H1 (cell line): ENCODE measurements around the gene SLC6A3. TPM values are rescaled to one million over a fixed set of nuclear protein-coding genes. Genes with fewer than 3 reads are reported as not detected.

Experiments
- CTCF ChIA-PET: fragments of 300-600 bp; sonication (Branson Sonifier 250); formaldehyde crosslinking; loops from one replicate; lab custom pipeline; 2021; ENCODE audit not compliant: partially characterized antibody; lab: Charles Lee
- POLR2A ChIA-PET: fragments of 300-600 bp; sonication (Branson Sonifier 250); formaldehyde crosslinking; loops from one replicate; lab custom pipeline; 2021; ENCODE audit warnings: inconsistent platforms; ENCODE audit not compliant: partially characterized antibody; lab: Charles Lee
- DNase-seq, 2 experiments: peaks; one replicate each; pipeline versions ENCODE4 v3.0.0 to v3.0.0-alpha.2; 2010 to 2022; ENCODE audit warnings: low spot score in 2 of 2, low read depth in 1 of 2, mixed read lengths in 1 of 2
- FAIRE-seq: peaks from 2 replicates; lab custom pipeline; 2011; peaks lifted over from hg19 to GRCh38; lab: Jason Lieb, UNC
- H2AFZ ChIP-seq: 2 replicates; pipeline ENCODE4 v1.8.1; 2012; ENCODE audit warnings: low read length, inconsistent platforms
- H2AK5ac ChIP-seq: 2 replicates; pipeline ENCODE4 v1.6.1; 2013; ENCODE audit warnings: low read depth, low read length
- H2BK120ac ChIP-seq: replicated peaks from 2 replicates; pipeline ENCODE3; 2013; ENCODE audit warnings: low read depth, low read length, inconsistent platforms
- H2BK12ac ChIP-seq: 2 replicates; pipeline ENCODE4 v1.6.1; 2013; ENCODE audit warnings: low read depth, low read length
- H2BK15ac ChIP-seq: 2 replicates; pipeline ENCODE4 v1.6.1; 2013; ENCODE audit warnings: low read length
- H2BK20ac ChIP-seq: 2 replicates; pipeline ENCODE4 v1.6.1; 2013; ENCODE audit warnings: low read length
- H2BK5ac ChIP-seq: 2 replicates; pipeline ENCODE4 v1.6.1; 2013; ENCODE audit warnings: low read depth, low read length
- H3K14ac ChIP-seq: 2 replicates; pipeline ENCODE4 v1.6.1; 2013; ENCODE audit warnings: inconsistent platforms; ENCODE audit not compliant: insufficient read length
- H3K18ac ChIP-seq: 2 replicates; pipeline ENCODE4 v1.6.1; 2013; ENCODE audit warnings: low read length; ENCODE audit errors: extremely low read depth
- H3K23ac ChIP-seq: 2 replicates; pipeline ENCODE4 v1.6.1; 2013; ENCODE audit warnings: inconsistent platforms; ENCODE audit not compliant: insufficient read length
- H3K23me2 ChIP-seq: 2 replicates; pipeline ENCODE4 v1.6.1; 2013; ENCODE audit warnings: low read depth, low read length
- H3K27ac ChIP-seq: 2 replicates; pipeline ENCODE4 v1.6.1; 2011; ENCODE audit warnings: low read depth, low read length, inconsistent platforms
- H3K27me3 ChIP-seq, 4 experiments: replicated peaks in 1 of 4; 1 replicate in 1 of 4; 2 replicates in 3 of 4; pipeline versions ENCODE4 v1.6.1 to v1.8.1; 2011 to 2013; ENCODE audit warnings: low read length in 3 of 4, mild to moderate bottlenecking in 3 of 4, inconsistent platforms in 2 of 4, mixed read lengths in 2 of 4, moderate library complexity in 1 of 4; ENCODE audit not compliant: control insufficient read depth in 3 of 4, insufficient read depth in 3 of 4; ENCODE audit errors: extremely low read depth in 1 of 4
- H3K36me3 ChIP-seq, 4 experiments: 2 replicates each; pipeline versions ENCODE4 v1.6.1 to v1.8.1; 2011 to 2013; ENCODE audit warnings: mild to moderate bottlenecking in 4 of 4, low read length in 3 of 4, moderate library complexity in 2 of 4, control low read depth in 1 of 4, inconsistent platforms in 1 of 4; ENCODE audit not compliant: insufficient read depth in 4 of 4, control insufficient read depth in 2 of 4
- H3K4ac ChIP-seq: replicated peaks from 2 replicates; pipeline ENCODE3; 2013; ENCODE audit warnings: low read length, low read depth, mixed read lengths, inconsistent platforms; ENCODE audit not compliant: insufficient read length
- H3K4me1 ChIP-seq, 4 experiments: replicated peaks in 1 of 4; 1 replicate in 1 of 4; 2 replicates in 3 of 4; pipeline versions ENCODE4 v1.6.1 to v1.8.1; 2011 to 2013; ENCODE audit warnings: low read length in 3 of 4, inconsistent platforms in 2 of 4, mixed read lengths in 1 of 4; ENCODE audit not compliant: insufficient read depth in 4 of 4, control insufficient read depth in 3 of 4
- H3K4me2 ChIP-seq, 2 experiments: 2 replicates each; pipeline versions ENCODE4 v1.6.1 to v1.8.1; 2011 to 2013; ENCODE audit warnings: low read depth in 2 of 2, low read length in 2 of 2, control low read depth in 1 of 2, inconsistent platforms in 1 of 2, mild to moderate bottlenecking in 1 of 2; ENCODE audit not compliant: insufficient read depth in 1 of 2
- H3K4me3 ChIP-seq, 4 experiments: fragments of 200-600, 300-600 bp in 1 of 4; sonication (generic), shearing (Covaris generic), sonication (Bioruptor Twin) in 1 of 4; 2 replicates each; pipeline versions ENCODE4 v1.5.1 to v1.8.1; 2011 to 2016; ENCODE audit warnings: low read length in 4 of 4, low read depth in 3 of 4, control low read depth in 2 of 4, inconsistent platforms in 2 of 4, mild to moderate bottlenecking in 2 of 4, mixed read lengths in 1 of 4, moderate library complexity in 1 of 4; ENCODE audit not compliant: insufficient read depth in 2 of 4; ENCODE audit errors: extremely low read depth in 1 of 4
- H3K56ac ChIP-seq: replicated peaks from 2 replicates; pipeline ENCODE3; 2013; ENCODE audit warnings: low read depth, mild to moderate bottlenecking, mixed read lengths, low read length, inconsistent platforms; ENCODE audit not compliant: insufficient read length
- H3K79me1 ChIP-seq: 2 replicates; pipeline ENCODE4 v1.6.1; 2013; ENCODE audit warnings: low read depth, low read length, control low read depth
- H3K79me2 ChIP-seq, 2 experiments: 2 replicates each; pipeline versions ENCODE4 v1.6.1 to v1.8.1; 2012 to 2013; ENCODE audit warnings: low read length in 2 of 2, mild to moderate bottlenecking in 2 of 2, inconsistent platforms in 1 of 2; ENCODE audit not compliant: insufficient read depth in 2 of 2, control insufficient read depth in 1 of 2
- H3K9ac ChIP-seq, 4 experiments: replicated peaks in 1 of 4; 1 replicate in 1 of 4; 2 replicates in 3 of 4; pipeline versions ENCODE4 v1.6.1 to v1.8.1; 2011 to 2013; ENCODE audit warnings: low read depth in 3 of 4, low read length in 3 of 4, control low read depth in 2 of 4, mild to moderate bottlenecking in 2 of 4, moderate library complexity in 2 of 4, inconsistent platforms in 1 of 4; ENCODE audit errors: extremely low read depth in 1 of 4
- H3K9me3 ChIP-seq, 2 experiments: 2 replicates each; pipeline versions ENCODE4 v1.6.1 to v1.8.1; 2012 to 2013; ENCODE audit warnings: mild to moderate bottlenecking in 2 of 2, moderate library complexity in 2 of 2, control low read depth in 1 of 2, inconsistent platforms in 1 of 2, low read depth in 1 of 2, low read length in 1 of 2, mixed read lengths in 1 of 2; ENCODE audit not compliant: insufficient read depth in 2 of 2
- H4K20me1 ChIP-seq, 2 experiments: replicated peaks in 1 of 2; 2 replicates each; pipeline versions ENCODE3 to v1.8.1; 2011 to 2013; ENCODE audit warnings: inconsistent platforms in 2 of 2, low read length in 2 of 2, mild to moderate bottlenecking in 1 of 2; ENCODE audit not compliant: insufficient read depth in 2 of 2, control insufficient read depth in 1 of 2
- H4K5ac ChIP-seq: 2 replicates; pipeline ENCODE4 v1.6.1; 2013; ENCODE audit warnings: low read length, low read depth, mixed read lengths, inconsistent platforms; ENCODE audit not compliant: insufficient read length
- H4K8ac ChIP-seq: 2 replicates; pipeline ENCODE4 v1.8.0; 2013; ENCODE audit warnings: mild to moderate bottlenecking, moderate library complexity, low read length, inconsistent platforms; ENCODE audit not compliant: insufficient read depth; ENCODE audit errors: extremely low read depth
- H4K91ac ChIP-seq: replicated peaks from 2 replicates; pipeline ENCODE3; 2013; ENCODE audit warnings: low read length, mixed read lengths, inconsistent platforms; ENCODE audit not compliant: insufficient read length
- BRCA1 ChIP-seq: IDR thresholded peaks from 2 replicates; pipeline ENCODE4 v1.6.1; 2012; ENCODE audit warnings: low read depth, low read length, improper control_type of control experiment
- EP300 ChIP-seq, 2 experiments: IDR thresholded peaks; 1 replicate in 1 of 2; 2 replicates in 1 of 2; pipeline ENCODE4 v1.6.1; 2011 to 2012; ENCODE audit warnings: low read depth in 2 of 2, low read length in 2 of 2, mild to moderate bottlenecking in 2 of 2, borderline replicate concordance in 1 of 2, inconsistent platforms in 1 of 2, moderate library complexity in 1 of 2
- EZH2 ChIP-seq: fragments of 200-600 bp; sonication (generic); IDR thresholded peaks from 2 replicates; pipeline ENCODE4 v1.7.1; 2012; ENCODE audit warnings: low read depth, mild to moderate bottlenecking, moderate library complexity, low read length, inconsistent platforms; ENCODE audit not compliant: severe bottlenecking
- POLR2A ChIP-seq, 2 experiments: IDR thresholded peaks; 1 replicate in 1 of 2; 2 replicates in 1 of 2; pipeline ENCODE4 v1.6.1; 2011; ENCODE audit warnings: low read depth in 2 of 2, low read length in 2 of 2, mild to moderate bottlenecking in 2 of 2; ENCODE audit errors: control extremely low read depth in 1 of 2
- RAD21 ChIP-seq, 2 experiments: IDR thresholded peaks in 1 of 2; conservative IDR thresholded peaks in 1 of 2; 2 replicates each; pipeline ENCODE4 v1.6.1; 2011; ENCODE audit warnings: low read depth in 2 of 2, low read length in 2 of 2, improper control_type of control experiment in 1 of 2, inconsistent platforms in 1 of 2, mild to moderate bottlenecking in 1 of 2, moderate library complexity in 1 of 2
- RNF2 ChIP-seq: fragments of 200-900, 300-1000 bp; sonication (generic); IDR thresholded peaks from 2 replicates; pipeline ENCODE4 v1.7.1; 2016; ENCODE audit warnings: borderline replicate concordance, low read depth, mild to moderate bottlenecking, antibody characterized with exemption, low read length; ENCODE audit not compliant: poor library complexity, severe bottlenecking; ENCODE audit errors: missing control alignments
- SIX5 ChIP-seq: IDR thresholded peaks from 2 replicates; pipeline ENCODE4 v1.6.1; 2011; ENCODE audit warnings: mild to moderate bottlenecking, low read depth, low read length
- WGBS, 2 experiments: shearing (Covaris generic) in 1 of 2; methylation state at CpG; one replicate each; pipeline versions ENCODE4 v1.1.6 to v1.1.7; 2013 to 2015; ENCODE audit warnings: low lambda C conversion rate in 2 of 2, mixed read lengths in 2 of 2, inconsistent platforms in 1 of 2, low coverage in 1 of 2, missing lambda C conversion rate in 1 of 2; ENCODE audit not compliant: insufficient replicate concordance in 2 of 2, insufficient coverage in 1 of 2, insufficient read length in 1 of 2; ENCODE audit errors: extremely low coverage in 1 of 2, missing lambda C conversion rate in 1 of 2; 5-methylcytosine and 5-hydroxymethylcytosine counted together
- polyA plus RNA-seq, 7 experiments: library from polyadenylated mRNA; depleted of rRNA in 3 of 7; stranded (reverse) in 5 of 7; unstranded in 2 of 7; fragments of >200 nt in 5 of 7; fragments of 200-250 nt in 2 of 7; gene quantifications; 1 replicate in 5 of 7; 2 replicates in 1 of 7; 4 replicates in 1 of 7; pipeline versions ENCODE4 v1.2.1 to v1.2.3, GENCODE V29; 2011 to 2013; ENCODE audit warnings: missing spikeins in 2 of 7, mixed read lengths in 2 of 7
- total RNA-seq: library from RNA; stranded (reverse); fragmentation: NEBNext Ultra II Directional; extraction: Animal tissue kit (Norgen Biotek cat#: 25700); gene quantifications from 2 replicates; pipeline ENCODE4 v1.2.1, GENCODE V29; 2021

SLC6A3 gene
- total and polyA plus RNA-seq, 2 of the 8 experiments (the other 6 are each of a cell fraction or from before 2014, with no cell fraction given): 0.48 to 0.91 TPM

GRCh38 chr5:1400936-1401335 is 44.3 kb downstream of the SLC6A3 start:
- H3K9me3 ChIP-seq: no peaks in the 10 kb centered on the region
- CTCF ChIA-PET: interaction anchor here (0.6 to 2.5 kb wide), 5 partner anchors 21 to 244 kb away, joined by 3 to 7 read pairs (median 4); no protein-coding TSS in a partner anchor
- no peak overlapping the region for H2BK20ac ChIP-seq
- no peaks in the 10 kb centered on the region for H3K36me3 ChIP-seq
- H3K27me3 ChIP-seq: no peaks in the 10 kb centered on the region; a peak in 1 of 7 replicates
- H3K79me1 ChIP-seq: no peaks in the 10 kb centered on the region
- H3K4me2 ChIP-seq: no peak overlapping the region
- no peak overlapping the region for H3K14ac ChIP-seq
- TF ChIP-seq SIX5: no peak
- TF ChIP-seq BRCA1: no peak
- no peak for TF ChIP-seq POLR2A (IDR thresholded peaks at IDR 0.05; ENCODE audit: control extremely low read depth in 1 of 2, low read depth in 2 of 2, low read length in 2 of 2)
- TF ChIP-seq RAD21 (IDR thresholded peaks at IDR 0.05 in 1 of 2, conservative IDR thresholded peaks at IDR 0.05 in 1 of 2; ENCODE audit: low read depth in 2 of 2, low read length in 2 of 2): no peak
- no peak for TF ChIP-seq EZH2
- no peak for TF ChIP-seq RNF2
- TF ChIP-seq EP300 (IDR thresholded peaks at IDR 0.05; ENCODE audit: borderline replicate concordance in 1 of 2, low read depth in 2 of 2, low read length in 2 of 2): no peak
- H2BK12ac ChIP-seq: peak overlapping the region; percentile 17; the same call in 1 of the 2 replicates
- peaks cover 0 to 5% of the 10 kb centered on the region in 2 experiments for H4K20me1 ChIP-seq
- H3K27ac ChIP-seq: no peak overlapping the region
- DNase-seq (no peak), FAIRE-seq (no peak)
- H3K18ac ChIP-seq: no peak overlapping the region
- POLR2A ChIA-PET: interaction anchor here (0.6 to 1.1 kb wide), 3 partner anchors 15 to 75 kb away, joined by 3 read pairs; partner anchors contain the start of gene CLPTM1L
- H4K8ac ChIP-seq: no peak overlapping the region
- H3K4me3 ChIP-seq: no peak overlapping the region
- no peak overlapping the region for H3K56ac ChIP-seq
- no peak overlapping the region for H3K4ac ChIP-seq
- H3K23ac ChIP-seq: no peak overlapping the region
- no peak overlapping the region for H4K5ac ChIP-seq
- H3K23me2 ChIP-seq: no peaks in the 10 kb centered on the region
- H3K9ac ChIP-seq: no peak overlapping the region
- H4K91ac ChIP-seq: no peak overlapping the region
- H3K79me2 ChIP-seq: no peaks in the 10 kb centered on the region
- 85% methylated on average over 12 of the region's 12 CpGs; no CpG with 5 or more reads in 1 of the 2 experiments for WGBS, 2 experiments
- no peak overlapping the region for H2BK5ac ChIP-seq
- no peak overlapping the region for H2BK120ac ChIP-seq
- H2AFZ ChIP-seq: no peak overlapping the region
- H3K4me1 ChIP-seq: peaks cover 0 to 2% (median 0%) of the 10 kb centered on the region in 4 experiments; a peak in 3 of 7 replicates
- no peak overlapping the region for H2AK5ac ChIP-seq
- no peak overlapping the region for H2BK15ac ChIP-seq
